Activated gamma-delta T cell treated with Interleukin-2 at 50 U/mL for 16 hours (primary cell): ENCODE results near the gene GPRC5D.

Source experiments
- DNase-seq: peaks from one replicate; pipeline ENCODE4 v3.0.0-alpha.2; 2020

Gene GPRC5D

DNA sequence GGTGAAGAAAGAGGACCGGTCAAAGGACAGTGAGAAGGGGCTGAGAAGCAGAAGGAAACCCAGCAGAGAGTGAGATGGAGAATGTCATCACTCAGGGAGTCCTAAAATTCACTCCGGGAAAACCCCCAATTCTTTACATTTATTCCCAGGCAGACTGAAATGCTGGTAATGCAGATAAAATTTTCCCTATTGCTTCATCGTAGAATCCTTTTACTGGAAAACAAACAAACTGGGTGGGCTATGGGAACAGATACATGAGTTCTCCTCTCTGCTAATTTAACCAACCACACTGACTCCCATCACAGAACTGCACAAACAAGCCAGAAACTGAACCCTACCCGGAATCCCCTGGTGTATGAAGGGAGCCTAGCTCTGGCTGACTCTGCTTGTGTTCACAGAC, 27.2 kb upstream of the GPRC5D start:
- DNase-seq = no peak

- DNase-seq = no peak
Measured at GRCh38 chr12:12977231-12977630, 25.3 kb upstream of the GPRC5D start.

- no peak for DNase-seq
Measured at GRCh38 chr12:12976366-12976765, 24.4 kb upstream of the GPRC5D start.

GRCh38 chr12:12975322-12976077, 23.5 kb upstream of the GPRC5D start:
- DNase-seq = no peak

- DNase-seq = no peak
Measured at GRCh38 chr12:12974211-12974610, 22.2 kb upstream of the GPRC5D start.

GRCh38 chr12:12973019-12973418, 21.0 kb upstream of the GPRC5D start:
- DNase-seq = no peak

- DNase-seq = no peak
Measured at GRCh38 chr12:12965836-12966235, 13.9 kb upstream of the GPRC5D start.

DNA sequence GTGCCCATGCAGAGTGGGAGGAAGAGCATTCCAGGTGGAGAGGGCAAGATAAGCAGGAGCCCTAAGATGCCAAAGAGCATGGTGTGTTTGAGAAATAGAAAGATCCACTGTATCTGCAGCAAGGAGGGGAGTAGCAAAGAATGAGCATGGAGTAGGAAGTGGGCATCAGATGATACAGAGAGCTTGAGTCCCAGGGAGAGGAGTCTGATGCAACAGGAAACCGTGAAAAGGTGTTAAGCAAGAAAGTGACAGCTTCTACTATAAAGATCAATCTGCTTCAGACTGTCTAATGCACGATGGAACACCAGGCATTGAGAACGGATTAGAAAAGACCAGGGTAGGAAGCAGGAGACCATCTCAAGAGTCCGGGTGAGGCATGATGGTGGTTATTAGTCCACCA, 12.3 kb upstream of the GPRC5D start:
- DNase-seq = no peak

GRCh38 chr12:12960639-12961209, 8.8 kb upstream of the GPRC5D start:
- DNase-seq = no peak

- DNase-seq = no peak
Measured at GRCh38 chr12:12958886-12959285, 6.9 kb upstream of the GPRC5D start.

GRCh38 chr12:12954878-12955625, 3.1 kb upstream of the GPRC5D start:
- no peak for DNase-seq

DNA sequence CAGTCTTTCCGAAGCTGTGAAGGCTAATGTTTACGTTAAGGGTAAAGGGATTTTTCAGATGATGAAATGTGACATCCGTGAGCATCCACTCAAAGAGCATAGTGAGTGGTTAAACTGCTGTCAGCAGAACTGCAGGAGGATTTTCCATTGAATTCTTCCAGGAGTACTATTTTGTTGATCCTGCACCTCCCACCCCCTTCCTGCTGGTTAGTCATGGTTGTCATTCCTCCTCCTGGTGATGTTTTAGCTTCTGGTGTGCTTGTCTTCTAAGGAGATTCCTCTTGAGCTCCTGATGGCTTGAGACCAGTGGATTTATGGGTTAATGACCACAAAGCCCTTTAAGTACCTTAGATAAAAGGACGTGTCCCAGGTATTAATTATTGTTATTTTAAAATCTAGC, 2.4 kb upstream of the GPRC5D start:
- DNase-seq = no peak

GRCh38 chr12:12951504-12951903, 466 bp downstream of the GPRC5D start:
- DNase-seq = no peak

GRCh38 chr12:12947902-12948301, 4.1 kb downstream of the GPRC5D start:
- DNase-seq = no peak

GRCh38 chr12:12946686-12947355, 5.1 kb downstream of the GPRC5D start:
- no peak for DNase-seq

DNA sequence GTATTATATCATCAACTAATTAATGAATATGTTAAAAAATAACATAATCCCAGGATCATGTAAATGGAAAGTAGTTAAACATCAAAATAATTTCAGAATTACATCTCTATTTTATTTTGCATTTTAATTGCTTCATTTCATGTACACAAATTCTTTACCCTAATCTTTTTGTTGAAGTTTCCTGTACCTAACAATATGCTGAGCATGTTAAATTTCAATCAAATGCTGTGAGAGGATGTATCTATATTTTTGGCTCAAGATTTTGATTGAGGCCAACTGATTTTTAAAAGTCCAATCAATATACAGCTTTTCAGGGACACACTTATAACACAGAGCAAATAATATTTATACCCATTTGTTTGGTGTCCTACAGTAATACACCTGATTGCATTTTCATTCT, 6.4 kb downstream of the GPRC5D start:
- DNase-seq = no peak

DNA sequence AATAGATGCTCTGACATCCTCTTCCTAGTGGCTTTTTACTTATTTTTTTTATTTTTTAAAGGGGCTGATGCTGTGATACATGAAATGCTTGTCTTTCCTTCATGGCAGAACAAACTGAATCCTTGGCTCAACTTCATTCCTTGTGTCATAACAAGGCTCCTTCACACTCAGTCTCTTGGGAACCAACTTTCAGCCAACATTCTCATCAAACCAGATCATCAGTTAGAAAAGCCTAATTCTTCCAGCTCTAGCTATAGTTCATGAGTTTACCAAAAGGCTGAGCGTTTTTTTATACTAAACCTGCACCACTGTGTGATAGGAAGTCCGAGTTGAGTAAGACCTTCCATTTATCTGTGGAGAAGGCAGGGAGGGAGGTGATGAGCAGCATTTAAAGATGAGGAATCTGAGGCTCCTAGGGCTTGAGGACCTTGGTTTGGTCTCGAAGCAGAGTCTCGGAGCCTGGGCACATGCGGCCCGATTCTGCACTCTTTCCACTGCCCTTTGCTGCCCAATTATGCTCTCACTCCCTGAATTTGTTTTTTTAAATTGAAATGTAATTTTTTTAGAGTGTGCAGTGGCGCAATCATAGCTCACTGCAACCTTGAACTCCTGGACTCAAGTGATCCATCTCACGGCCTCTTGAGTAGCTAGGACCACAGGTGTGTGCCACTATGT, 8.2 kb downstream of the GPRC5D start:
- DNase-seq = no peak

GRCh38 chr12:12941450-12942350, 10.3 kb downstream of the GPRC5D start:
- DNase-seq = no peak

DNA sequence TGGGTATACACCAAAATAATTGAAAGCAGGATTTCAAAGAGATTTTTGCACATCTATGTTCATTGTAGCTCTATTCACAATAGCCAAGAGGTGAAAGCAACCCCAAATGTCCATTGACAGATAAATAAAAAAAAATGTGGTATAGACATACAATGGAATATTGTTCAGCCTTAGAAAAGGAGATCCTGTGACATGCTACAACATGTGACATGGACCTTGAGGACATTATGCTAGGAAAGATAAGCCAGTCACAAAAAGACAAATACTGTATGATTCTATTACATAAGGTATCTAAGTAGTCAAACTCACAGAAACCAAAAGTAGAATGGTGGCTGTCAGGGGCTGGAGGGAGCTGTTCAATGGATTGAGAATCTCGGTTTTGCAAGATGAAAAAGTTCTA, 12.1 kb downstream of the GPRC5D start:
- DNase-seq = no peak

DNA sequence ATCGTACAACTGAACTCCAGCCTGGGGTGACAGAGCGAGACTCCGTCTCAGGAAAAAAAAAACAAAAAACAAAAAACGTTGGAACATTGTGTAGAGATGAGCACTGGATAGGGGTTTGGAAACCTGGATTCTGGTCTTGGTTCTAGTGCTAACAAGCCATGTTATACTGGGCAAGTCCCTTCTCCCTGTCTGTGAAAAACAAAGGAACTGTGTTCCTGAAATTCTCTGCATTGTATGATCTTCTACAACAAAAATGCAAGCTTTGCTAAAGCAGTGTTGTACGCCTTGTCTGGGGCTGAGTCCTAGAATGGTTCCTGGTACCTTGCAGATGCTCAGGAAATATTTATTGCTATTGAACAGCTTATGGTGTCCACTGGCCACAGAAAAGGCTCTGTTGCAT, 13.4 kb downstream of the GPRC5D start:
- DNase-seq = no peak

GRCh38 chr12:12936983-12937491, 14.9 kb downstream of the GPRC5D start:
- no peak for DNase-seq

GRCh38 chr12:12934556-12934955, 17.4 kb downstream of the GPRC5D start:
- DNase-seq = no peak
